Heart left ventricle (tissue), 16 donors: Measurements from ENCODE around the gene CLK1. TPM values are rescaled to one million over a fixed set of nuclear protein-coding genes. Genes with fewer than 3 reads are reported as not detected.

Source experiments
- ATAC-seq, 4 donors: fragments of 200-7000 bp; cut with Tn5 transposase; one replicate each; pipeline ENCODE4 v1.9.1; 2020 to 2022; ENCODE audit warnings: moderate library complexity in 4 of 4, mild to moderate bottlenecking in 3 of 4, moderate number of reproducible peaks in 1 of 4
- DNase-seq, 5 donors: peaks; one replicate each; pipeline ENCODE4 v3.0.0-alpha.2; 2020
- H3K27ac ChIP-seq, 12 donors: fragments of 200-600 bp; sonication (generic) in 4 of 12; one replicate each; pipeline versions ENCODE4 v1.5.0 to v1.8.0; 2016 to 2022; ENCODE audit warnings: mild to moderate bottlenecking in 2 of 12
- H3K27me3 ChIP-seq, 9 donors: fragments of 200-600 bp; sonication (generic) in 2 of 9; one replicate each; pipeline versions ENCODE4 v1.5.1 to v1.8.0; 2016 to 2022; ENCODE audit warnings: mild to moderate bottlenecking in 3 of 9
- H3K36me3 ChIP-seq, 9 donors: fragments of 200-600 bp; sonication (generic) in 2 of 9; one replicate each; pipeline versions ENCODE4 v1.5.0 to v1.8.0; 2018 to 2022; ENCODE audit warnings: mild to moderate bottlenecking in 2 of 9
- H3K4me1 ChIP-seq, 12 donors: fragments of 200-600 bp; sonication (generic) in 4 of 12; one replicate each; pipeline versions ENCODE4 v1.5.0 to v1.8.0; 2016 to 2022; ENCODE audit warnings: mild to moderate bottlenecking in 3 of 12
- H3K4me3 ChIP-seq, 12 donors: fragments of 200-600 bp; sonication (generic) in 4 of 12; one replicate each; pipeline versions ENCODE4 v1.5.0 to v1.8.0; 2017 to 2022; ENCODE audit warnings: mild to moderate bottlenecking in 9 of 12, moderate library complexity in 4 of 12
- H3K9me3 ChIP-seq, 12 donors: fragments of 200-600 bp; sonication (generic) in 4 of 12; one replicate each; pipeline versions ENCODE4 v1.5.0 to v1.8.0; 2016 to 2022; ENCODE audit warnings: mild to moderate bottlenecking in 1 of 12
- POLR2A ChIP-seq, 2 donors: fragments of 450-650 bp; IDR thresholded peaks; one replicate each; pipeline ENCODE4 v1.6.1; 2017; ENCODE audit warnings: antibody characterized with exemption in 2 of 2, mild to moderate bottlenecking in 2 of 2, moderate library complexity in 2 of 2
- whole genome bisulfite sequencing, 4 donors: extraction: QIAGEN DNeasy Blood & Tissue Kit in 2 of 4; methylation state at CpG; one replicate each; pipeline versions ENCODE4 v1.1.5 to v1.1.7; 2013 to 2018; 5-methylcytosine and 5-hydroxymethylcytosine counted together
- intact Hi-C, 10 donors: fragments of 100-400 bp; cut with DNase I; formaldehyde crosslinking; loops; one replicate each; pipeline versions ENCODE4 v1.11.1 to v1.14.2; 2022
- polyA plus RNA-seq, 2 donors: library from polyadenylated mRNA; stranded (reverse); fragments of 200-250 nt; gene quantifications; one replicate each; pipeline ENCODE4 v1.2.3, GENCODE V29; 2013
- total RNA-seq, 9 donors: library from RNA; depleted of rRNA in 2 of 9; stranded (reverse); fragments of >200 nt in 2 of 9; fragmentation: NEBNext Ultra II Directional in 3 of 9; extraction: Animal tissue kit (Norgen Biotek cat#: 25700) in 3 of 9; gene quantifications; one replicate each; pipeline versions ENCODE4 v1.1.0 to v1.2.4, GENCODE V29; 2016 to 2023
- TF ChIP-seq, protein P1 (sequence below), 12 donors: fragments of 200-600 bp; sonication (generic) in 4 of 12; IDR thresholded peaks; one replicate each; pipeline versions ENCODE4 v1.5.0 to v1.8.0; 2018 to 2022; ENCODE audit warnings: antibody characterized with exemption in 12 of 12, mild to moderate bottlenecking in 5 of 12
- donor health status: ischemic (EF 13 %, LVEDD 7.1; RV severe dilation, severe dysfunction).
- donor health status: healthy with polysubstance abuse.
- donor health status: DM: no; HTN: yes; CAD: no.
- donor health status: DM: no; HTN: no; CAD: no.
- donor health status: ischemic (EF 25% LVEDD 6.9; RV normal size, moderate dysfunction).
- donor health status: ischemic (EF 25% LVEDD 5.7; RV mildly dilated, moderate dysfunction).
- donor health status: healthy.
- donor health status: DM: yes; HTN: yes; CAD: no.
- donor health status: ischemic (EF 35%, LVEDD 5.7; RV mildly dilated, moderate dysfunction).
- donor health status: nonischemic (EF 11% LVEDD 7.7; RV severe dilation, severe dysfunction).
- donor health status: DM: yes; HTN: yes; CAD: no.
- donor health status: PGD.
- donor health status: ischemic (EF 29% LVEDD 5.4; RV normal size, mild dysfunction).
- donor health status: nonischemic (EF 23%, LVEDD 6.1; RV moderate dilation, normal function).

CLK1 gene
- total and polyA plus RNA-seq, 11 donors = 25.4 to 235 (median 39.0) TPM

DNA sequence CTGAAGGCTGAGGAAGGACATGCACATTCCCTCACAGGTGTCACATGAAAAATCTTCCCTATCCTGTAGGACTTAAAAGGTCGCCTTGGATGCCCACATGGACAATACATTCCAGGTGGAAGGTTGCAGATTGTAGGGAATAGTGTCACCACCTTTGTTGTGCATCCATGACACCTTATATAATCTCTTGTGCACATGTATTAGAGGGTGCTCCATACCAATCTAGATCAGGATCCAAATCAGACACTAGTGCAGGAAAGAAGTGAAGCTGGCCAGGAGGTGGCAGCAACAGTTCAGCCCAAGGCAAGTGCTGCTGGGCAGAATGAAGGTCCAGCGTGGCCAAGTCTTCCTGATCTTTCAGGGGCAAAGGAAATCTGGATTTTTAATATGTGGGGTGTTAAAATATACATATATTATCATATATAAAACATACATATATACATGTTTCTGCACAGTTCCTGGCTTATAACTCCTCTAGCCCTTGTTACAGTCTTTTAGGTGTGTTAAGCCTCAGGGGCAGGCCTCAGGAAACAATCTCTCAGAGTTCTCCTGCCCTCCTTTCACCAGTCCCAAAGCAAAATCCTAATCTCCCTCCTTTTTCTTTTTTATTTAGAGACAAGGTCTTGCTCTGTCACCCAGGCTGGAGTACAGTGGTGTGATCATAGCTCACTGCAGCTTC is 41.3 kb upstream of the CLK1 start:
- Histone ChIP-seq H3K4me1 (peaks cover 0 to 21% (median 2%) of the 10 kb centered on the region in 12 donors), H3K27me3 (no peaks in the 10 kb centered on the region), H3K36me3 (peaks cover 0 to 82% (median 54%) of the 10 kb centered on the region in 9 donors), H3K4me3 (no peak overlapping the region), H3K9me3 (no peaks in the 10 kb centered on the region), H3K27ac (no peak overlapping the region)
- peak; percentile 66 to 85 (median 77) for ATAC-seq
- DNase-seq = peak; percentile 62 to 75 (median 70)
- TF ChIP-seq, protein P1, sequence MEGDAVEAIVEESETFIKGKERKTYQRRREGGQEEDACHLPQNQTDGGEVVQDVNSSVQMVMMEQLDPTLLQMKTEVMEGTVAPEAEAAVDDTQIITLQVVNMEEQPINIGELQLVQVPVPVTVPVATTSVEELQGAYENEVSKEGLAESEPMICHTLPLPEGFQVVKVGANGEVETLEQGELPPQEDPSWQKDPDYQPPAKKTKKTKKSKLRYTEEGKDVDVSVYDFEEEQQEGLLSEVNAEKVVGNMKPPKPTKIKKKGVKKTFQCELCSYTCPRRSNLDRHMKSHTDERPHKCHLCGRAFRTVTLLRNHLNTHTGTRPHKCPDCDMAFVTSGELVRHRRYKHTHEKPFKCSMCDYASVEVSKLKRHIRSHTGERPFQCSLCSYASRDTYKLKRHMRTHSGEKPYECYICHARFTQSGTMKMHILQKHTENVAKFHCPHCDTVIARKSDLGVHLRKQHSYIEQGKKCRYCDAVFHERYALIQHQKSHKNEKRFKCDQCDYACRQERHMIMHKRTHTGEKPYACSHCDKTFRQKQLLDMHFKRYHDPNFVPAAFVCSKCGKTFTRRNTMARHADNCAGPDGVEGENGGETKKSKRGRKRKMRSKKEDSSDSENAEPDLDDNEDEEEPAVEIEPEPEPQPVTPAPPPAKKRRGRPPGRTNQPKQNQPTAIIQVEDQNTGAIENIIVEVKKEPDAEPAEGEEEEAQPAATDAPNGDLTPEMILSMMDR (IDR thresholded peaks at IDR 0.05) = peak; percentile 49 to 80 (median 68)
- TF ChIP-seq POLR2A (IDR thresholded peaks at IDR 0.05) = no peak
- intact Hi-C loops = loop anchor here in 8 of 10 donors (2.0 to 10.0 kb wide), 9 partner anchors 159 to 459 kb away; partner anchors contain the start of genes HYCC2 (in 2 of the 8) and NDUFB3 (in 1 of the 8)
- WGBS, 4 donors = 37 to 53% (median 48%) methylated on average over 2 of the region's 2 CpGs

DNA sequence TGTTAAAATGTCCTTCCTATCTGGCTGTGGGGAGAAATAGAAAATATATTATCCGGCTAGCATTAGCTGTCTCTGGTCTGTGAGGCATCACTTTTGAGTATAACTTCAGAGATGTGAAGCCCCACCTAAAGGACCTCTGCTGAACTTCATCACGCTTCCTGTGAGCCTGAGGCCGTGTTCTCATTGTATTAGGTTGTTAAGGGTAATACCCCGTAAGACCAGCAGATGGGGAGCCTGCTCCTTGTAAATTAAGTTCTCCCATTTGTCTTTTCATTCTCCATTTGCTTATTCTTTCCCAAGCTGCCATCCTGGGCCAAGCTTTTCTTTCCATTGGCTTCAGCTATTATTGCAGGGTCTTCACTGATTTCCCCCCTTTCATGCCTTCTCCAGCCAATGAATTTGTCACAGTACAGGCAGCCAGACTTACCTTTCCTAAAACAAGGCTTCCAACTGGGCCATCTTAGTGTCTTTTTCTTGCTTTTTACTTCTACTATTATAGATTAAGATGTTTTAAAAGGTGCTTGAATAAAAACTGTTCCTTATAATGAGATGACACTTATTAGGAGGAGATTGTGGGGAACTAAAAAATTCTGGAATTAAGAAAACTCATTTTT is 37.1 kb upstream of the CLK1 start:
- Histone ChIP-seq H3K27ac (peak overlapping the region in 1 of 12 donors; percentile 9), H3K4me1 (peaks cover 0 to 21% (median 2%) of the 10 kb centered on the region in 12 donors), H3K27me3 (no peaks in the 10 kb centered on the region), H3K4me3 (no peak overlapping the region), H3K36me3 (peaks cover 0 to 87% (median 61%) of the 10 kb centered on the region in 9 donors), H3K9me3 (no peaks in the 10 kb centered on the region)
- WGBS, 4 donors = 4 to 6% (median 4%) methylated on average over 4 of the region's 4 CpGs
- peak; percentile 61 to 88 (median 84) for ATAC-seq
- no peak for TF ChIP-seq POLR2A (IDR thresholded peaks at IDR 0.05)
- TF ChIP-seq, protein P1 (IDR thresholded peaks at IDR 0.05) = peak; percentile 61 to 82 (median 76)
- intact Hi-C loops = loop anchor here in 8 of 10 donors (2.0 to 10.0 kb wide), 8 partner anchors 163 to 463 kb away; partner anchors contain the start of genes HYCC2 (in 2 of the 8) and NDUFB3 (in 2 of the 8)
- peak in 3 of 5 donors; percentile 43 to 67 (median 56) for DNase-seq

DNA sequence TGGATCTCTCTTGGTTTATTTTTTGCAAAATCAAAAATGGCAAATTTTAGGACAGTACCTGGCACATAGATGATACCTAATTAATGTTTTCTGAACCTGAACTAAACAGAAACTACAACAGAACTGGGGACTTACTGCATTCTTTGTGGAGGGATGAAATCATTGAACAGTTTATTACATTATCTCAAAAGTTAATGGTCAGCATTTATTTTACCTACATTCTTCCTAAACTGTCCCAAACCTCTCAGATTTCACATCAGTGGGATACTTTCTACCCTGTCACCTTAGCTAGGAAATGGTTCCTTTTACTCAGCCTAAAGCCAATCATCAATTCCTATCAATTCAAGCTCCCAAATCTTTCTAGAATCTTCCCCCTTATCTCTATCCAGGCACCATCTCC is 35.0 kb upstream of the CLK1 start:
- H3K27ac ChIP-seq = no peak overlapping the region
- DNase-seq (no peak), ATAC-seq (no peak)
- intact Hi-C loops = no loop called here
- no peak overlapping the region for H3K4me3 ChIP-seq
- peaks cover 3 to 91% (median 78%) of the 10 kb centered on the region in 9 donors for H3K36me3 ChIP-seq
- no peaks in the 10 kb centered on the region for H3K27me3 ChIP-seq
- H3K9me3 ChIP-seq = no peaks in the 10 kb centered on the region
- H3K4me1 ChIP-seq = peaks cover 0 to 18% (median 2%) of the 10 kb centered on the region in 12 donors
- TF ChIP-seq, protein P1 (IDR thresholded peaks at IDR 0.05) = no peak
- no peak for TF ChIP-seq POLR2A (IDR thresholded peaks at IDR 0.05)
